Transverse colon (tissue), 4 donors: ENCODE data around the gene NWD2. TPM values are rescaled to one million over a fixed set of nuclear protein-coding genes. Genes with fewer than 3 reads are reported as not detected.

Experiments used
- DNase-seq: peaks from one replicate; pipeline ENCODE4 v3.0.0-alpha.2; 2019
- H3K27ac ChIP-seq, 4 donors: fragments of 200-600 bp; sonication (generic); 2 replicates each; pipeline ENCODE4 v1.5.1; 2016 to 2018; ENCODE audit warnings: inconsistent platforms in 4 of 4
- H3K27me3 ChIP-seq: fragments of 200-600 bp; sonication (generic); 2 replicates; pipeline ENCODE4 v1.5.1; 2017; ENCODE audit warnings: inconsistent platforms
- H3K36me3 ChIP-seq, 4 donors: fragments of 200-600 bp; sonication (generic); 2 replicates each; pipeline ENCODE4 v1.5.1; 2017 to 2019; ENCODE audit warnings: inconsistent platforms in 4 of 4
- H3K4me1 ChIP-seq, 4 donors: fragments of 200-600 bp; sonication (generic); 2 replicates each; pipeline ENCODE4 v1.5.1; 2017 to 2020; ENCODE audit warnings: inconsistent platforms in 4 of 4
- H3K4me3 ChIP-seq, 4 donors: fragments of 200-600 bp; sonication (generic); 1 replicate in 1 of 4; 2 replicates in 3 of 4; pipeline versions ENCODE4 v1.5.1 to v1.6.1; 2017 to 2019; ENCODE audit warnings: inconsistent platforms in 4 of 4
- H3K9me3 ChIP-seq, 2 donors: fragments of 200-600 bp; sonication (generic); 2 replicates each; pipeline ENCODE4 v1.5.1; 2017 to 2019; ENCODE audit warnings: inconsistent platforms in 2 of 2
- EP300 ChIP-seq: sonication (generic); formaldehyde crosslinking; IDR thresholded peaks from one replicate; pipeline ENCODE4 v1.6.1; 2017; ENCODE audit warnings: antibody characterized with exemption, low read depth
- POLR2A ChIP-seq: fragments of 450-650 bp; IDR thresholded peaks from one replicate; pipeline ENCODE4 v1.6.1; 2016; ENCODE audit warnings: antibody characterized with exemption, mild to moderate bottlenecking, moderate library complexity
- POLR2AphosphoS5 ChIP-seq, 3 donors: sonication (generic); formaldehyde crosslinking; IDR thresholded peaks; one replicate each; pipeline ENCODE4 v1.6.1; 2016; ENCODE audit warnings: antibody characterized with exemption in 3 of 3
- WGBS, 2 donors: methylation state at CpG; one replicate each; pipeline ENCODE4 v1.1.5; 2018; ENCODE audit warnings: low coverage in 1 of 2; 5-methylcytosine and 5-hydroxymethylcytosine counted together
- in situ Hi-C, 4 donors: fragments of 200-750 bp; cut with MboI; loops; one replicate each; pipeline versions ENCODE4 v1.15.0 to v1.15.1; 2017; ENCODE audit warnings: low sequenced_read_pairs in 3 of 4, low pct_ligation_motif_present in 1 of 4, low pct_unique_long_range_greater_than_20kb in 1 of 4
- intact Hi-C: fragments of 100-400 bp; cut with DNase I; formaldehyde crosslinking; loops from one replicate; pipeline ENCODE4 v1.15.1; 2023; ENCODE audit warnings: low total_unique reads
- total RNA-seq, 4 donors: library from RNA; depleted of rRNA; stranded (reverse); fragments of >200 nt; gene quantifications; one replicate each; pipeline ENCODE4 v1.1.0, GENCODE V29; 2016
- TF ChIP-seq, protein P1 (sequence below), 5 experiments: fragments of 200-600 bp in 3 of 5; fragments of 450-650 bp in 2 of 5; sonication (generic) in 3 of 5; IDR thresholded peaks; 1 replicate in 2 of 5; 2 replicates in 3 of 5; pipeline ENCODE4 v1.5.1; 2016 to 2017; ENCODE audit warnings: antibody characterized with exemption in 5 of 5, inconsistent platforms in 3 of 5, mild to moderate bottlenecking in 2 of 5, moderate library complexity in 1 of 5

Gene NWD2
- total RNA-seq, 4 donors from 2014 or later, result 0.48 to 0.55 TPM; not detected in 2

DNA sequence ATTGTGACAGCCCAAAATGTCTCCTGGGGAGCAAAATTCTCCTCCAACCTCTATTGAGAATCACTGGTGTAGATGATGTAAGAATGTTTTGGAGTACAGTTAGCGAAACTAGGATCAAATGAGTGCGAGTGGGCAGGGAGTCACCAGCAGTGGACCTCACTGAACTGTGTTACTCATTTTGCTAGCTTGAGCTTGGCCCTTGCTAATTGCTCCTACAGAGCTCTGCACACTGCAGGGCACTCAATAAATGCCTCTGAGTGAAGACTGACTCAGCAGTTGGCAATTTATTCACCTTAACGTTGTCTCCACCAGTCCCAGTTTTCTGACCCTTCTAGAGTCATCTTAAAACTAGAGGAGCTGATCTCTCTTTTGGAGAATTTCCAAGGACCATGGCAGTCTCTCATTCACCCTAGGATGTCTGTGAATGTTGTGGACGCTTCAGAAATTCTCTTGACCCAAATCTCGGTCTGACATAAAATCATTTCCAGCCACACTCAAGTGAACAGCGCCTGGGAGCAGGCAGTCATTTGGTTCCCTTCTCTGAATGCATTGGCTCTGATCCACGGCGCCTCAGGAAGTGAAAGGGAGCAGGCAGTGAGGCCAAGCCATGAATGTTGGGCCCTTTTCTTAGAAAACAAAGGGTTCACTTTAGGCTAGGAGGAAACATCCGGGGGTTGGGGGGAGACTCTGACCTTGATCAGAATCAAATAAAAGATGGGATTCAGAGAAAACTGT, 148.1 kb downstream of the NWD2 start:
- DNase-seq, result peak; percentile 23
- WGBS, 2 donors, result 17 to 59% methylated on average over 2 to 9 of the region's 9 CpGs
- Histone ChIP-seq H3K9me3 (no peaks in the 10 kb centered on the region), H3K4me3 (no peak overlapping the region), H3K4me1 (no peaks in the 10 kb centered on the region), H3K36me3 (no peaks in the 10 kb centered on the region), H3K27me3 (no peaks in the 10 kb centered on the region), H3K27ac (no peak overlapping the region)
- intact Hi-C loops (no loop called here), in situ Hi-C loops (loop anchor here in 3 of 4 donors (25.0 kb wide), 1 partner anchor 1030 kb away; no protein-coding TSS in a partner anchor)
- TF ChIP-seq EP300, result no peak
- no peak for TF ChIP-seq POLR2AphosphoS5 (IDR thresholded peaks at IDR 0.05)
- TF ChIP-seq, protein P1, sequence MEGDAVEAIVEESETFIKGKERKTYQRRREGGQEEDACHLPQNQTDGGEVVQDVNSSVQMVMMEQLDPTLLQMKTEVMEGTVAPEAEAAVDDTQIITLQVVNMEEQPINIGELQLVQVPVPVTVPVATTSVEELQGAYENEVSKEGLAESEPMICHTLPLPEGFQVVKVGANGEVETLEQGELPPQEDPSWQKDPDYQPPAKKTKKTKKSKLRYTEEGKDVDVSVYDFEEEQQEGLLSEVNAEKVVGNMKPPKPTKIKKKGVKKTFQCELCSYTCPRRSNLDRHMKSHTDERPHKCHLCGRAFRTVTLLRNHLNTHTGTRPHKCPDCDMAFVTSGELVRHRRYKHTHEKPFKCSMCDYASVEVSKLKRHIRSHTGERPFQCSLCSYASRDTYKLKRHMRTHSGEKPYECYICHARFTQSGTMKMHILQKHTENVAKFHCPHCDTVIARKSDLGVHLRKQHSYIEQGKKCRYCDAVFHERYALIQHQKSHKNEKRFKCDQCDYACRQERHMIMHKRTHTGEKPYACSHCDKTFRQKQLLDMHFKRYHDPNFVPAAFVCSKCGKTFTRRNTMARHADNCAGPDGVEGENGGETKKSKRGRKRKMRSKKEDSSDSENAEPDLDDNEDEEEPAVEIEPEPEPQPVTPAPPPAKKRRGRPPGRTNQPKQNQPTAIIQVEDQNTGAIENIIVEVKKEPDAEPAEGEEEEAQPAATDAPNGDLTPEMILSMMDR (IDR thresholded peaks at IDR 0.05), result no peak
- no peak for TF ChIP-seq POLR2A

DNA sequence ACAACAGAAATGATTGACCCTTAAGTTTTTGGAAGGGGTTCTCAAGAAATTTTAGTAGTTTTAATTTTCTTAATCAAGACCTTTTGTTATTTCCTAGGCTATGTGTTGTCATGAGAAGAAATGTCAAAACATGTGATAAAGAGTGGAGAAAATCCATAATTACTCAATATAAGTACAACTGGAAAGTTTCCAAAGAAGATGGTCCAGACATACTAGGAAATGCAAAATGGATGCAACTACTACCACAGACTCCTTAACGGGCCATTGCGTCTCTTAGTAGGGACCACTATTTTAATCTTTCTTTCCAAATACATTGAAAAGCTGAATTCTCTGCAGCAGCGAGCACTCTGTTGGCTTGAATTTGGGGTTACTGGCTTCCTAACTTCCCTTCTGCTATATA, 148.8 kb downstream of the NWD2 start:
- Histone ChIP-seq H3K4me1 (no peaks in the 10 kb centered on the region), H3K36me3 (no peaks in the 10 kb centered on the region), H3K4me3 (no peak overlapping the region), H3K9me3 (no peaks in the 10 kb centered on the region), H3K27me3 (no peaks in the 10 kb centered on the region), H3K27ac (no peak overlapping the region)
- DNase-seq, result no peak
- WGBS, 2 donors, result 76 to 88% methylated on average over 3 of the region's 3 CpGs
- in situ Hi-C loops, result loop anchor here in 3 of 4 donors (25.0 kb wide), 1 partner anchor 1031 kb away; no protein-coding TSS in a partner anchor
- TF ChIP-seq EP300, result no peak
- no peak for TF ChIP-seq POLR2AphosphoS5 (IDR thresholded peaks at IDR 0.05)
- TF ChIP-seq, protein P1 (IDR thresholded peaks at IDR 0.05), result no peak
- no peak for TF ChIP-seq POLR2A
- intact Hi-C loops, result no loop called here

DNA sequence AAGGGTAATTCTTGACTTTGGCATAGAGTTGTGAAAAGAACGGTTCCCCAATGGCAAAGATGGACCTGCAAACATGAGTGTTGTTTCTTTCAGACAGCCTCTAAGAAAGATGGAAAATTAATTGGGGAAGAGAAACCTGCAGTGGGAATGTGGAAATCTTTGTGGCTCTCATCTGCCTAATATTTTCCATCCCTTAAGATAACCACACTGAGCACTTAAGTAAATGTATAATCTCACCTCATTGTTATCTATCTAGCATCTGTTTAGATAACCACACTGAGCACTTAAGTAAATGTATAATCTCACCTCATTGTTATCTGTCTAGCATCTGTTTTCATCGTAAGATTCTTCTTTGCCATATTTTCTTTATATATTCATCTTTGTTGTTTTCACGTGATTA, 149.3 kb downstream of the NWD2 start:
- 67 to 75% methylated on average over 3 of the region's 3 CpGs for WGBS, 2 donors
- Histone ChIP-seq H3K27ac (no peak overlapping the region), H3K4me1 (no peaks in the 10 kb centered on the region), H3K9me3 (no peaks in the 10 kb centered on the region), H3K4me3 (no peak overlapping the region), H3K36me3 (no peaks in the 10 kb centered on the region), H3K27me3 (no peaks in the 10 kb centered on the region)
- TF ChIP-seq EP300 (no peak), POLR2AphosphoS5 (IDR thresholded peaks at IDR 0.05) (no peak), POLR2A (no peak)
- TF ChIP-seq, protein P1 (IDR thresholded peaks at IDR 0.05), result no peak
- intact Hi-C loops, result no loop called here
- in situ Hi-C loops, result loop anchor here in 3 of 4 donors (25.0 kb wide), 1 partner anchor 1032 kb away; no protein-coding TSS in a partner anchor
- no peak for DNase-seq

DNA sequence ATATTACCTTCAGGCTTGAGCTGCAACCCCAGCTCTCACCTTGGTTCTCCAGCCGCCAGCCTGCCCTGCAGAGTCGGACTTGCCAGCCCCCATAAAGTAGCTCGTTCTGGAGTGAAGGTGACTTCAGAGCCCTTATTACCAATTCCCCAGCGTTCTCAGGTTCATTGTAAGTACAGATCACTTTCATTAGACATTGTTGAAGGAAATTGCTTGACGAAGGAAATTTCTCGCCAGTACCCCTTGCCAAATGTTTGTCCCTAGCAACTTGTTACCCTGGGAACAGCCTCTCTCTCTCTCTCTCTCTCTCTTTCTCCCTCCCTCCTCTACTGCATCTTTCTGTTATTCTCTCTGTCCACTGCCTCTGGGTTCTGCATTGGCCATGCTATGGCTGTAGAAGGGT, 153.0 kb downstream of the NWD2 start:
- 87 to 92% methylated on average over 3 to 6 of the region's 6 CpGs for WGBS, 2 donors
- in situ Hi-C loops (loop anchor here in 3 of 4 donors (25.0 kb wide), 1 partner anchor 1035 kb away; no protein-coding TSS in a partner anchor), intact Hi-C loops (no loop called here)
- no peak overlapping the region for H3K4me3 ChIP-seq
- no peaks in the 10 kb centered on the region for H3K9me3 ChIP-seq
- TF ChIP-seq POLR2AphosphoS5 (IDR thresholded peaks at IDR 0.05) (no peak), POLR2A (no peak)
- TF ChIP-seq, protein P1 (IDR thresholded peaks at IDR 0.05), result no peak
- DNase-seq, result no peak
- no peak overlapping the region for H3K27ac ChIP-seq
- H3K36me3 ChIP-seq, result no peaks in the 10 kb centered on the region
- no peaks in the 10 kb centered on the region for H3K27me3 ChIP-seq
- no peaks in the 10 kb centered on the region for H3K4me1 ChIP-seq
